Stimulated activated CD4-positive, alpha-beta T cell treated with anti-CD3 and anti-CD28 coated beads, Interleukin-1b, Interleukin-23, amount 100 ng/mL, for 48 hours (primary cell): ENCODE measurements around the gene SLC29A1.
"Not testable (repeated sequence)": the region's sequence is repeated elsewhere in the genome, so short reads cannot be mapped to it uniquely, and the experiment has no call there.

Experiments
- DNase-seq: peaks from one replicate; pipeline ENCODE4 v3.0.0-alpha.2; 2020

The SLC29A1 gene

GRCh38 chr6:44223319-44224028 is at the start of gene SLC29A1:
Gene SLC29A1 (plus strand): TSS chr6:44223595. CDS start chr6:44227314, 3,719 bp downstream.
- DNase-seq: peak; percentile 83

- no peak for DNase-seq
Measured at GRCh38 chr6:44176130-44176761, 47.1 kb upstream of the SLC29A1 start.

- DNase-seq: no peak
Measured at GRCh38 chr6:44176762-44177509, 46.5 kb upstream of the SLC29A1 start.

- DNase-seq: no peak
Measured at GRCh38 chr6:44177691-44178423, 45.5 kb upstream of the SLC29A1 start.

- DNase-seq: no peak
Measured at GRCh38 chr6:44178424-44179071, 44.8 kb upstream of the SLC29A1 start.

GRCh38 chr6:44179072-44179536 is 44.3 kb upstream of the SLC29A1 start:
- no peak for DNase-seq

GRCh38 chr6:44179648-44180047 is 43.7 kb upstream of the SLC29A1 start:
- no peak for DNase-seq

GRCh38 chr6:44180406-44180805 is 43.0 kb upstream of the SLC29A1 start:
- no peak for DNase-seq

- DNase-seq: no peak
Measured at GRCh38 chr6:44180886-44181285, 42.5 kb upstream of the SLC29A1 start.

GRCh38 chr6:44181784-44182183 is 41.6 kb upstream of the SLC29A1 start:
- not testable (repeated sequence) for DNase-seq

- DNase-seq: no peak
Measured at GRCh38 chr6:44182911-44183390, 40.4 kb upstream of the SLC29A1 start.

- no peak for DNase-seq
Measured at GRCh38 chr6:44183783-44184182, 39.6 kb upstream of the SLC29A1 start.

GRCh38 chr6:44185356-44185755 is 38.0 kb upstream of the SLC29A1 start:
- DNase-seq: not testable (repeated sequence)

- no peak for DNase-seq
Measured at GRCh38 chr6:44185953-44186634, 37.3 kb upstream of the SLC29A1 start.

GRCh38 chr6:44186635-44187025 is 36.8 kb upstream of the SLC29A1 start:
- DNase-seq: no peak

- no peak for DNase-seq
Measured at GRCh38 chr6:44188819-44189218, 34.6 kb upstream of the SLC29A1 start.

- no peak for DNase-seq
Measured at GRCh38 chr6:44189257-44189656, 34.1 kb upstream of the SLC29A1 start.

- DNase-seq: no peak
Measured at GRCh38 chr6:44190715-44191114, 32.7 kb upstream of the SLC29A1 start.

- DNase-seq: no peak
Measured at GRCh38 chr6:44192428-44193041, 30.9 kb upstream of the SLC29A1 start.

- DNase-seq: no peak
Measured at GRCh38 chr6:44193307-44193910, 30.0 kb upstream of the SLC29A1 start.

- DNase-seq: no peak
Measured at GRCh38 chr6:44194326-44194725, 29.1 kb upstream of the SLC29A1 start.
